ENCODE results near the gene SYNDIG1.

DNA sequence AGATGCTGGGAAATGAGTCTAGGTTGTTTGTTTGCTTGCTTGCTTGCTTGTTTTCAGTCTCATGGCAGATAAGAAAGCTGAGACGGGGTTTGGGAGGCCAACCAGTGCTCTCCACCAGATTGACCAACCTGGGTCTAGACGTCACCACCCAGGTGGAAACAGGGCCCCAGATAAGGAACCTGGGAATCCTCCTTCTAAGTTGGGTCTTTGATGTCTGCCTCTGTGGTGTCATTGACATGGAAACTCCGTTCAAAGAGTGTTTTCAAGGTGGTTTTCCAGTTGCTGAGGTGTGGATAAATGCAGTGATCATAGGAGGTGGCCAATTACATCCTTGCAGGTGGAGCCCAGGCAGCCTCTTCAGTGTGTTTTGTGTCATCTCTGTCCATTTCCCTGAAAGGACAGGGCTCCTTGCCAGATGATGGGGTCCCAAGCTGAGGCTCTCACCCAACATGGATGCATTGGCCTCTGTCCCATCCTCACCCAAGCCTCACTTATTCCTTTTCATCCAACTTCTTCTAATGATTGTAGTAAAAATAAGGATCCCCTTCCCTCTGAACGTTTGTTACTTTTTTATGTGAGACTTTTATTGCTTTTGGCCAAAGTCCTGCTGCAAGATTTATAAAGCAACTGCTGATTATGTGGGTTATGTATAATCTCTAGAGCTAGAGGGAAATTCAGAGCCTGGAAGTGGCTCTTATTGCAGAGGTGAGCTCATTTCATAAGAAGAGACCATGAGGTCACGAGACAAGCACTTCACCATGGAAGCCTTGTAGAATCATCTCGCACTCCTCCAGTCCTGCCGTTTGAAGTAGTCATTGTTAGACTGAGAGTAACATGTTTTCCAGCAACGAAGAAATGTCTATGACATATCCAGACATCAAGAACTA is 32.0 kb upstream of the SYNDIG1 start:
- TF ChIP-seq, protein P1, sequence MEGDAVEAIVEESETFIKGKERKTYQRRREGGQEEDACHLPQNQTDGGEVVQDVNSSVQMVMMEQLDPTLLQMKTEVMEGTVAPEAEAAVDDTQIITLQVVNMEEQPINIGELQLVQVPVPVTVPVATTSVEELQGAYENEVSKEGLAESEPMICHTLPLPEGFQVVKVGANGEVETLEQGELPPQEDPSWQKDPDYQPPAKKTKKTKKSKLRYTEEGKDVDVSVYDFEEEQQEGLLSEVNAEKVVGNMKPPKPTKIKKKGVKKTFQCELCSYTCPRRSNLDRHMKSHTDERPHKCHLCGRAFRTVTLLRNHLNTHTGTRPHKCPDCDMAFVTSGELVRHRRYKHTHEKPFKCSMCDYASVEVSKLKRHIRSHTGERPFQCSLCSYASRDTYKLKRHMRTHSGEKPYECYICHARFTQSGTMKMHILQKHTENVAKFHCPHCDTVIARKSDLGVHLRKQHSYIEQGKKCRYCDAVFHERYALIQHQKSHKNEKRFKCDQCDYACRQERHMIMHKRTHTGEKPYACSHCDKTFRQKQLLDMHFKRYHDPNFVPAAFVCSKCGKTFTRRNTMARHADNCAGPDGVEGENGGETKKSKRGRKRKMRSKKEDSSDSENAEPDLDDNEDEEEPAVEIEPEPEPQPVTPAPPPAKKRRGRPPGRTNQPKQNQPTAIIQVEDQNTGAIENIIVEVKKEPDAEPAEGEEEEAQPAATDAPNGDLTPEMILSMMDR (IDR thresholded peaks at IDR 0.05): no peak
- TF ChIP-seq POLR2A (IDR thresholded peaks at IDR 0.05): no peak
